HepG2 (cell line): ENCODE data around the gene FBXL2. TPM values are rescaled to one million over a fixed set of nuclear protein-coding genes. Genes with fewer than 3 reads are reported as not detected.

ENCODE experiments used
- BRD4 ChIP-seq: sonication (generic); formaldehyde crosslinking; IDR thresholded peaks from 2 replicates; pipeline ENCODE4 v1.4.0; 2020; ENCODE audit warnings: missing genetic modification reagents
- HCFC1 ChIP-seq: fragments of 150-350 bp; IDR thresholded peaks from 2 replicates; pipeline ENCODE4 v1.6.1; 2014; ENCODE audit warnings: low read depth, low read length
- IKZF4 ChIP-seq: sonication (generic); formaldehyde crosslinking; IDR thresholded peaks from 2 replicates; pipeline ENCODE4 v1.5.1; 2020; ENCODE audit warnings: borderline replicate concordance, mild to moderate bottlenecking, low read depth, missing genetic modification reagents; ENCODE audit errors: not compliant biosample characterization
- JUNB ChIP-seq: sonication (generic); formaldehyde crosslinking; IDR thresholded peaks from 2 replicates; pipeline ENCODE4 v1.8.0; 2022; ENCODE audit warnings: missing genetic modification reagents, mild to moderate bottlenecking, borderline replicate concordance
- PRMT3 ChIP-seq: sonication (generic); formaldehyde crosslinking; IDR thresholded peaks from 2 replicates; pipeline ENCODE4 v1.8.1; 2022; ENCODE audit warnings: low read depth, mild to moderate bottlenecking, moderate library complexity, missing genetic modification reagents, borderline replicate concordance
- RBAK ChIP-seq: sonication (generic); formaldehyde crosslinking; IDR thresholded peaks from 2 replicates; pipeline ENCODE4 v1.5.1; 2020; ENCODE audit warnings: mild to moderate bottlenecking, missing genetic modification reagents
- RBFOX2 ChIP-seq: fragments of 200-400 bp; formaldehyde crosslinking; IDR thresholded peaks from 2 replicates; pipeline ENCODE4 v1.6.1; 2017; ENCODE audit warnings: low read depth, mild to moderate bottlenecking, low read length
- THYN1 ChIP-seq: sonication (generic); formaldehyde crosslinking; IDR thresholded peaks from 2 replicates; pipeline ENCODE4 v1.8.1; 2023; ENCODE audit warnings: low read depth, mild to moderate bottlenecking, moderate library complexity, missing genetic modification reagents, borderline replicate concordance
- ZFP62 ChIP-seq: sonication (generic); formaldehyde crosslinking; IDR thresholded peaks from 2 replicates; pipeline ENCODE4 v1.4.0; 2020; ENCODE audit warnings: missing genetic modification reagents
- ZFP82 ChIP-seq: sonication (generic); formaldehyde crosslinking; IDR thresholded peaks from 2 replicates; pipeline ENCODE4 v1.5.1; 2020; ENCODE audit warnings: mild to moderate bottlenecking, missing genetic modification reagents, borderline replicate concordance
- ZNF296 ChIP-seq: sonication (generic); formaldehyde crosslinking; conservative IDR thresholded peaks from 2 replicates; pipeline ENCODE4 v1.5.0; 2020; ENCODE audit warnings: mild to moderate bottlenecking, missing genetic modification reagents
- ZNF558 ChIP-seq: sonication (generic); formaldehyde crosslinking; IDR thresholded peaks from 2 replicates; pipeline ENCODE4 v1.9.0; 2022; ENCODE audit warnings: mild to moderate bottlenecking, missing genetic modification reagents, borderline replicate concordance
- ZNF749 ChIP-seq: sonication (generic); formaldehyde crosslinking; IDR thresholded peaks from 2 replicates; pipeline ENCODE4 v1.8.0; 2022; ENCODE audit warnings: mild to moderate bottlenecking, missing genetic modification reagents, moderate library complexity, borderline replicate concordance
- polyA plus RNA-seq, 8 experiments: library from polyadenylated mRNA; depleted of rRNA in 3 of 8; stranded (reverse) in 7 of 8; unstranded in 1 of 8; fragments of >200 nt; fragmentation: Illumina TruSeq in 4 of 8; extraction: Trizol in 4 of 8; gene quantifications; 2 replicates each; pipeline versions ENCODE4 v1.2.1 to v1.2.3, GENCODE V29; 2011 to 2016; ENCODE audit warnings: low read depth in 4 of 8, missing spikeins in 1 of 8, mixed read lengths in 1 of 8; ENCODE audit not compliant: insufficient read depth in 1 of 8
- total RNA-seq, 5 experiments: library from RNA; depleted of rRNA; stranded (reverse); fragments of >200 nt; fragmentation: Illumina TruSeq; extraction: Trizol; gene quantifications; 2 replicates each; pipeline ENCODE4 v1.2.3, GENCODE V29; 2016; ENCODE audit warnings: low read depth in 1 of 5
- TF ChIP-seq, protein P1 (sequence below): sonication (generic); formaldehyde crosslinking; IDR thresholded peaks from 2 replicates; pipeline ENCODE4 v1.4.0; 2020; ENCODE audit warnings: missing genetic modification reagents, borderline replicate concordance
- TF ChIP-seq, protein P2 (sequence below): sonication (generic); formaldehyde crosslinking; IDR thresholded peaks from one replicate; pipeline ENCODE4 v1.5.1; 2020; ENCODE audit warnings: mild to moderate bottlenecking, missing genetic modification reagents; ENCODE audit errors: not compliant biosample characterization
- TF ChIP-seq, protein P3 (sequence below): sonication (generic); formaldehyde crosslinking; IDR thresholded peaks from 2 replicates; pipeline ENCODE4 v1.5.0; 2020; ENCODE audit warnings: missing genetic modification reagents
- TF ChIP-seq, protein P4 (sequence below): sonication (generic); formaldehyde crosslinking; IDR thresholded peaks from 2 replicates; pipeline ENCODE4 v1.8.0; 2023; ENCODE audit warnings: mild to moderate bottlenecking, missing genetic modification reagents

The FBXL2 gene
- total and polyA plus RNA-seq, 2 of the 13 experiments (the other 11 are each of a cell fraction or from before 2014, with no cell fraction given) = 1.8 to 5.0 TPM

DNA sequence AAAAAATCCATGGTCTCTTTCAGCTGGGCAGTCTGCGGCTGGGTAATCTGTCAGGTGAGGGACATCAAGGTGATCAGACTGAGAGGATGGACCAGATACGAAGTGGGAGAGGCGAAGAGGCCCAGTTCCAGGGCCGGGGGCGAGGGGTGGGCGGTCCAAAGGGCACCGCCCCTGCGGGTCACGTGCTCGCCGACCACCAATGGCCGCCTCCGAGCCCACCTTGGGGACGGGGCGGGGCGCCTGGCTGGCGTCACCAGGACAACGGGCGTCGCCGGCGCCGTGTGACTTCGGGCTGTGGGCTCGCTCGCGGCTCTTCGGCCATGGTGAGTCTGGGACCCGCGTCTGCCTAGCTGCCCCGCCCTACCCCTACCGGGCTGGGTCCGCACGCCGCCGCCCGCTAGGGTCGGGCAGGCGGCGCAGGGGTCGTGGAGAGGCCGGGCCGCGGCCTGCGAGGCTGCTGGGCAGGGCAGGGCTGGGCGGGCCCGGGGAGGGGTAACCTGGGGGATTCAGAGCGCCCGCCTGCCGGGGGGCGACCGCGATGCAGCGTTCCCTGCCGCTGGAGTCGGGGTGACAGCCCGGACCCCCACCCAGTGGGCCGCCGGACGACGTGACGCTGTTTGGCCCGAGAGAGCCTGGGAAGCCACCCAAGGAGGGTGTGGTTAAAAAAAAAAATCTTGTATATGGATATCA lies at the start of gene FBXL2 (continued):
- TF ChIP-seq, protein P1, sequence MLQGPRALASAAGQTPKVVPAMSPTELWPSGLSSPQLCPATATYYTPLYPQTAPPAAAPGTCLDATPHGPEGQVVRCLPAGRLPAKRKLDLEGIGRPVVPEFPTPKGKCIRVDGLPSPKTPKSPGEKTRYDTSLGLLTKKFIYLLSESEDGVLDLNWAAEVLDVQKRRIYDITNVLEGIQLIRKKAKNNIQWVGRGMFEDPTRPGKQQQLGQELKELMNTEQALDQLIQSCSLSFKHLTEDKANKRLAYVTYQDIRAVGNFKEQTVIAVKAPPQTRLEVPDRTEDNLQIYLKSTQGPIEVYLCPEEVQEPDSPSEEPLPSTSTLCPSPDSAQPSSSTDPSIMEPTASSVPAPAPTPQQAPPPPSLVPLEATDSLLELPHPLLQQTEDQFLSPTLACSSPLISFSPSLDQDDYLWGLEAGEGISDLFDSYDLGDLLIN (CRISPR knock-in tag) = no peak
- no peak for TF ChIP-seq ZNF749 (CRISPR knock-in tag)
- no peak for TF ChIP-seq BRD4 (CRISPR knock-in tag)
- peak; percentile 66 for TF ChIP-seq RBFOX2
- no peak for TF ChIP-seq ZFP82 (CRISPR knock-in tag)
- TF ChIP-seq, protein P2, sequence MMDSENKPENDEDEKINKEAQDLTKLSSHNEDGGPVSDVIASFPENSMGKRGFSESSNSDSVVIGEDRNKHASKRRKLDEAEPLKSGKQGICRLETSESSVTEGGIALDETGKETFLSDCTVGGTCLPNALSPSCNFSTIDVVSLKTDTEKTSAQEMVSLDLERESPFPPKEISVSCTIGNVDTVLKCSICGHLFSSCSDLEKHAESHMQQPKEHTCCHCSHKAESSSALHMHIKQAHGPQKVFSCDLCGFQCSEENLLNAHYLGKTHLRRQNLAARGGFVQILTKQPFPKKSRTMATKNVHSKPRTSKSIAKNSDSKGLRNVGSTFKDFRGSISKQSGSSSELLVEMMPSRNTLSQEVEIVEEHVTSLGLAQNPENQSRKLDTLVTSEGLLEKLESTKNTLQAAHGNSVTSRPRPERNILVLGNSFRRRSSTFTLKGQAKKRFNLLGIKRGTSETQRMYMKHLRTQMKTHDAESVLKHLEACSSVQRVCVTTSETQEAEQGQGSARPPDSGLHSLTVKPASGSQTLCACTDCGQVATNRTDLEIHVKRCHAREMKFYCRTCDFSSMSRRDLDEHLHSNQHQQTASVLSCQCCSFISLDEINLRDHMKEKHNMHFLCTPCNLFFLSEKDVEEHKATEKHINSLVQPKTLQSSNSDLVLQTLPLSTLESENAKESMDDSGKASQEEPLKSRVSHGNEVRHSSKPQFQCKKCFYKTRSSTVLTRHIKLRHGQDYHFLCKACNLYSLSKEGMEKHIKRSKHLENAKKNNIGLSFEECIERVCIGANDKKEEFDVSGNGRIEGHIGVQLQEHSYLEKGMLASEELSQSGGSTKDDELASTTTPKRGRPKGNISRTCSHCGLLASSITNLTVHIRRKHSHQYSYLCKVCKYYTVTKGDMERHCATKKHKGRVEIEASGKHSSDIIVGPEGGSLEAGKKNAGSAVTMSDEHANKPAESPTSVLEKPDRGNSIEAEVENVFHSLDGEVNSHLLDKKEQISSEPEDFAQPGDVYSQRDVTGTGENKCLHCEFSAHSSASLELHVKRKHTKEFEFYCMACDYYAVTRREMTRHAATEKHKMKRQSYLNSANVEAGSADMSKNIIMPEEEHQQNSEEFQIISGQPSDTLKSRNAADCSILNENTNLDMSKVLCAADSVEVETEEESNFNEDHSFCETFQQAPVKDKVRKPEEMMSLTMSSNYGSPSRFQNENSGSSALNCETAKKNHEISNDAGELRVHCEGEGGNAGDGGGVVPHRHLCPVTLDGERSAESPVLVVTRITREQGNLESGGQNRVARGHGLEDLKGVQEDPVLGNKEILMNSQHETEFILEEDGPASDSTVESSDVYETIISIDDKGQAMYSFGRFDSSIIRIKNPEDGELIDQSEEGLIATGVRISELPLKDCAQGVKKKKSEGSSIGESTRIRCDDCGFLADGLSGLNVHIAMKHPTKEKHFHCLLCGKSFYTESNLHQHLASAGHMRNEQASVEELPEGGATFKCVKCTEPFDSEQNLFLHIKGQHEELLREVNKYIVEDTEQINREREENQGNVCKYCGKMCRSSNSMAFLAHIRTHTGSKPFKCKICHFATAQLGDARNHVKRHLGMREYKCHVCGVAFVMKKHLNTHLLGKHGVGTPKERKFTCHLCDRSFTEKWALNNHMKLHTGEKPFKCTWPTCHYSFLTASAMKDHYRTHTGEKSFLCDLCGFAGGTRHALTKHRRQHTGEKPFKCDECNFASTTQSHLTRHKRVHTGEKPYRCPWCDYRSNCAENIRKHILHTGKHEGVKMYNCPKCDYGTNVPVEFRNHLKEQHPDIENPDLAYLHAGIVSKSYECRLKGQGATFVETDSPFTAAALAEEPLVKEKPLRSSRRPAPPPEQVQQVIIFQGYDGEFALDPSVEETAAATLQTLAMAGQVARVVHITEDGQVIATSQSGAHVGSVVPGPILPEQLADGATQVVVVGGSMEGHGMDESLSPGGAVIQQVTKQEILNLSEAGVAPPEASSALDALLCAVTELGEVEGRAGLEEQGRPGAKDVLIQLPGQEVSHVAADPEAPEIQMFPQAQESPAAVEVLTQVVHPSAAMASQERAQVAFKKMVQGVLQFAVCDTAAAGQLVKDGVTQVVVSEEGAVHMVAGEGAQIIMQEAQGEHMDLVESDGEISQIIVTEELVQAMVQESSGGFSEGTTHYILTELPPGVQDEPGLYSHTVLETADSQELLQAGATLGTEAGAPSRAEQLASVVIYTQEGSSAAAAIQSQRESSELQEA = peak; percentile 33
- TF ChIP-seq ZNF296 (CRISPR knock-in tag) = no peak
- no peak for TF ChIP-seq JUNB (CRISPR knock-in tag)
- TF ChIP-seq ZFP62 = no peak
- no peak for TF ChIP-seq THYN1
- no peak for TF ChIP-seq RBAK
- TF ChIP-seq PRMT3 = no peak
- TF ChIP-seq, protein P3, sequence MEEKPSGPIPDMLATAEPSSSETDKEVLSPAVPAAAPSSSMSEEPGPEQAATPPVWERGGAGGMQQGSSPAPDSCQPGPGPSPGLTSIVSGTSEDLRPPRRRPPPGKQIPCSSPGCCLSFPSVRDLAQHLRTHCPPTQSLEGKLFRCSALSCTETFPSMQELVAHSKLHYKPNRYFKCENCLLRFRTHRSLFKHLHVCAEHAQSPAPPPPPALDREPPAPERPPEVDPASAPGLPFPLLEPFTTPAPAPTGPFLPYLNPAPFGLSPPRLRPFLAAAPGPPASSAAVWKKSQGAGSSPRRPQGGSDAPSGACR = no peak
- TF ChIP-seq, protein P4, sequence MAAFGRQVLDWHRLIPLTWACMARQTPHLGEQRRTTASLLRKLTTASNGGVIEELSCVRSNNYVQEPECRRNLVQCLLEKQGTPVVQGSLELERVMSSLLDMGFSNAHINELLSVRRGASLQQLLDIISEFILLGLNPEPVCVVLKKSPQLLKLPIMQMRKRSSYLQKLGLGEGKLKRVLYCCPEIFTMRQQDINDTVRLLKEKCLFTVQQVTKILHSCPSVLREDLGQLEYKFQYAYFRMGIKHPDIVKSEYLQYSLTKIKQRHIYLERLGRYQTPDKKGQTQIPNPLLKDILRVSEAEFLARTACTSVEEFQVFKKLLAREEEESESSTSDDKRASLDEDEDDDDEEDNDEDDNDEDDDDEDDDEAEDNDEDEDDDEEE (CRISPR knock-in tag) = no peak
- no peak for TF ChIP-seq IKZF4 (CRISPR knock-in tag)
- no peak for TF ChIP-seq HCFC1
- TF ChIP-seq ZNF558 = no peak
